H1 (cell line): ENCODE measurements around the gene VRK2. TPM values are rescaled to one million over a fixed set of nuclear protein-coding genes. Genes with fewer than 3 reads are reported as not detected.

Experiments used
- CTCF ChIA-PET: fragments of 300-600 bp; sonication (Branson Sonifier 250); formaldehyde crosslinking; loops from one replicate; lab custom pipeline; 2021; ENCODE audit not compliant: partially characterized antibody; lab: Charles Lee
- POLR2A ChIA-PET: fragments of 300-600 bp; sonication (Branson Sonifier 250); formaldehyde crosslinking; loops from one replicate; lab custom pipeline; 2021; ENCODE audit warnings: inconsistent platforms; ENCODE audit not compliant: partially characterized antibody; lab: Charles Lee
- DNase-seq, 2 experiments: peaks; one replicate each; pipeline versions ENCODE4 v3.0.0 to v3.0.0-alpha.2; 2010 to 2022; ENCODE audit warnings: low spot score in 2 of 2, low read depth in 1 of 2, mixed read lengths in 1 of 2
- FAIRE-seq: peaks from 2 replicates; lab custom pipeline; 2011; peaks lifted over from hg19 to GRCh38; lab: Jason Lieb, UNC
- H2AFZ ChIP-seq: 2 replicates; pipeline ENCODE4 v1.8.1; 2012; ENCODE audit warnings: low read length, inconsistent platforms
- H2AK5ac ChIP-seq: 2 replicates; pipeline ENCODE4 v1.6.1; 2013; ENCODE audit warnings: low read depth, low read length
- H2BK120ac ChIP-seq: replicated peaks from 2 replicates; pipeline ENCODE3; 2013; ENCODE audit warnings: low read depth, low read length, inconsistent platforms
- H2BK12ac ChIP-seq: 2 replicates; pipeline ENCODE4 v1.6.1; 2013; ENCODE audit warnings: low read depth, low read length
- H2BK15ac ChIP-seq: 2 replicates; pipeline ENCODE4 v1.6.1; 2013; ENCODE audit warnings: low read length
- H2BK20ac ChIP-seq: 2 replicates; pipeline ENCODE4 v1.6.1; 2013; ENCODE audit warnings: low read length
- H2BK5ac ChIP-seq: 2 replicates; pipeline ENCODE4 v1.6.1; 2013; ENCODE audit warnings: low read depth, low read length
- H3K14ac ChIP-seq: 2 replicates; pipeline ENCODE4 v1.6.1; 2013; ENCODE audit warnings: inconsistent platforms; ENCODE audit not compliant: insufficient read length
- H3K18ac ChIP-seq: 2 replicates; pipeline ENCODE4 v1.6.1; 2013; ENCODE audit warnings: low read length; ENCODE audit errors: extremely low read depth
- H3K23ac ChIP-seq: 2 replicates; pipeline ENCODE4 v1.6.1; 2013; ENCODE audit warnings: inconsistent platforms; ENCODE audit not compliant: insufficient read length
- H3K23me2 ChIP-seq: 2 replicates; pipeline ENCODE4 v1.6.1; 2013; ENCODE audit warnings: low read depth, low read length
- H3K27ac ChIP-seq: 2 replicates; pipeline ENCODE4 v1.6.1; 2011; ENCODE audit warnings: low read depth, low read length, inconsistent platforms
- H3K27me3 ChIP-seq, 4 experiments: replicated peaks in 1 of 4; 1 replicate in 1 of 4; 2 replicates in 3 of 4; pipeline versions ENCODE4 v1.6.1 to v1.8.1; 2011 to 2013; ENCODE audit warnings: low read length in 3 of 4, mild to moderate bottlenecking in 3 of 4, inconsistent platforms in 2 of 4, mixed read lengths in 2 of 4, moderate library complexity in 1 of 4; ENCODE audit not compliant: control insufficient read depth in 3 of 4, insufficient read depth in 3 of 4; ENCODE audit errors: extremely low read depth in 1 of 4
- H3K36me3 ChIP-seq, 4 experiments: 2 replicates each; pipeline versions ENCODE4 v1.6.1 to v1.8.1; 2011 to 2013; ENCODE audit warnings: mild to moderate bottlenecking in 4 of 4, low read length in 3 of 4, moderate library complexity in 2 of 4, control low read depth in 1 of 4, inconsistent platforms in 1 of 4; ENCODE audit not compliant: insufficient read depth in 4 of 4, control insufficient read depth in 2 of 4
- H3K4ac ChIP-seq: replicated peaks from 2 replicates; pipeline ENCODE3; 2013; ENCODE audit warnings: low read length, low read depth, mixed read lengths, inconsistent platforms; ENCODE audit not compliant: insufficient read length
- H3K4me1 ChIP-seq, 4 experiments: replicated peaks in 1 of 4; 1 replicate in 1 of 4; 2 replicates in 3 of 4; pipeline versions ENCODE4 v1.6.1 to v1.8.1; 2011 to 2013; ENCODE audit warnings: low read length in 3 of 4, inconsistent platforms in 2 of 4, mixed read lengths in 1 of 4; ENCODE audit not compliant: insufficient read depth in 4 of 4, control insufficient read depth in 3 of 4
- H3K4me2 ChIP-seq, 2 experiments: 2 replicates each; pipeline versions ENCODE4 v1.6.1 to v1.8.1; 2011 to 2013; ENCODE audit warnings: low read depth in 2 of 2, low read length in 2 of 2, control low read depth in 1 of 2, inconsistent platforms in 1 of 2, mild to moderate bottlenecking in 1 of 2; ENCODE audit not compliant: insufficient read depth in 1 of 2
- H3K4me3 ChIP-seq, 4 experiments: fragments of 200-600, 300-600 bp in 1 of 4; sonication (generic), shearing (Covaris generic), sonication (Bioruptor Twin) in 1 of 4; 2 replicates each; pipeline versions ENCODE4 v1.5.1 to v1.8.1; 2011 to 2016; ENCODE audit warnings: low read length in 4 of 4, low read depth in 3 of 4, control low read depth in 2 of 4, inconsistent platforms in 2 of 4, mild to moderate bottlenecking in 2 of 4, mixed read lengths in 1 of 4, moderate library complexity in 1 of 4; ENCODE audit not compliant: insufficient read depth in 2 of 4; ENCODE audit errors: extremely low read depth in 1 of 4
- H3K56ac ChIP-seq: replicated peaks from 2 replicates; pipeline ENCODE3; 2013; ENCODE audit warnings: low read depth, mild to moderate bottlenecking, mixed read lengths, low read length, inconsistent platforms; ENCODE audit not compliant: insufficient read length
- H3K79me1 ChIP-seq: 2 replicates; pipeline ENCODE4 v1.6.1; 2013; ENCODE audit warnings: low read depth, low read length, control low read depth
- H3K79me2 ChIP-seq, 2 experiments: 2 replicates each; pipeline versions ENCODE4 v1.6.1 to v1.8.1; 2012 to 2013; ENCODE audit warnings: low read length in 2 of 2, mild to moderate bottlenecking in 2 of 2, inconsistent platforms in 1 of 2; ENCODE audit not compliant: insufficient read depth in 2 of 2, control insufficient read depth in 1 of 2
- H3K9ac ChIP-seq, 4 experiments: replicated peaks in 1 of 4; 1 replicate in 1 of 4; 2 replicates in 3 of 4; pipeline versions ENCODE4 v1.6.1 to v1.8.1; 2011 to 2013; ENCODE audit warnings: low read depth in 3 of 4, low read length in 3 of 4, control low read depth in 2 of 4, mild to moderate bottlenecking in 2 of 4, moderate library complexity in 2 of 4, inconsistent platforms in 1 of 4; ENCODE audit errors: extremely low read depth in 1 of 4
- H3K9me3 ChIP-seq, 2 experiments: 2 replicates each; pipeline versions ENCODE4 v1.6.1 to v1.8.1; 2012 to 2013; ENCODE audit warnings: mild to moderate bottlenecking in 2 of 2, moderate library complexity in 2 of 2, control low read depth in 1 of 2, inconsistent platforms in 1 of 2, low read depth in 1 of 2, low read length in 1 of 2, mixed read lengths in 1 of 2; ENCODE audit not compliant: insufficient read depth in 2 of 2
- H4K20me1 ChIP-seq, 2 experiments: replicated peaks in 1 of 2; 2 replicates each; pipeline versions ENCODE3 to v1.8.1; 2011 to 2013; ENCODE audit warnings: inconsistent platforms in 2 of 2, low read length in 2 of 2, mild to moderate bottlenecking in 1 of 2; ENCODE audit not compliant: insufficient read depth in 2 of 2, control insufficient read depth in 1 of 2
- H4K5ac ChIP-seq: 2 replicates; pipeline ENCODE4 v1.6.1; 2013; ENCODE audit warnings: low read length, low read depth, mixed read lengths, inconsistent platforms; ENCODE audit not compliant: insufficient read length
- H4K8ac ChIP-seq: 2 replicates; pipeline ENCODE4 v1.8.0; 2013; ENCODE audit warnings: mild to moderate bottlenecking, moderate library complexity, low read length, inconsistent platforms; ENCODE audit not compliant: insufficient read depth; ENCODE audit errors: extremely low read depth
- H4K91ac ChIP-seq: replicated peaks from 2 replicates; pipeline ENCODE3; 2013; ENCODE audit warnings: low read length, mixed read lengths, inconsistent platforms; ENCODE audit not compliant: insufficient read length
- BACH1 ChIP-seq: IDR thresholded peaks from 2 replicates; pipeline ENCODE4 v1.6.1; 2012; ENCODE audit warnings: low read length, improper control_type of control experiment
- CREB1 ChIP-seq: IDR thresholded peaks from 2 replicates; pipeline ENCODE4 v1.6.1; 2012; ENCODE audit warnings: inconsistent platforms
- EP300 ChIP-seq, 2 experiments: IDR thresholded peaks; 1 replicate in 1 of 2; 2 replicates in 1 of 2; pipeline ENCODE4 v1.6.1; 2011 to 2012; ENCODE audit warnings: low read depth in 2 of 2, low read length in 2 of 2, mild to moderate bottlenecking in 2 of 2, borderline replicate concordance in 1 of 2, inconsistent platforms in 1 of 2, moderate library complexity in 1 of 2
- POU5F1 ChIP-seq: IDR thresholded peaks from 2 replicates; pipeline ENCODE4 v1.6.1; 2011; ENCODE audit warnings: low read depth, mild to moderate bottlenecking, low read length, moderate library complexity
- RAD21 ChIP-seq, 2 experiments: IDR thresholded peaks in 1 of 2; conservative IDR thresholded peaks in 1 of 2; 2 replicates each; pipeline ENCODE4 v1.6.1; 2011; ENCODE audit warnings: low read depth in 2 of 2, low read length in 2 of 2, improper control_type of control experiment in 1 of 2, inconsistent platforms in 1 of 2, mild to moderate bottlenecking in 1 of 2, moderate library complexity in 1 of 2
- SIN3A ChIP-seq, 2 experiments: IDR thresholded peaks in 1 of 2; conservative IDR thresholded peaks in 1 of 2; 2 replicates each; pipeline ENCODE4 v1.6.1; 2011 to 2012; ENCODE audit warnings: low read length in 2 of 2, improper control_type of control experiment in 1 of 2, low read depth in 1 of 2, mild to moderate bottlenecking in 1 of 2
- SIX5 ChIP-seq: IDR thresholded peaks from 2 replicates; pipeline ENCODE4 v1.6.1; 2011; ENCODE audit warnings: mild to moderate bottlenecking, low read depth, low read length
- TBP ChIP-seq: IDR thresholded peaks from 2 replicates; pipeline ENCODE4 v1.6.1; 2011; ENCODE audit warnings: low read depth, low read length, improper control_type of control experiment
- WGBS, 2 experiments: shearing (Covaris generic) in 1 of 2; methylation state at CpG; one replicate each; pipeline versions ENCODE4 v1.1.6 to v1.1.7; 2013 to 2015; ENCODE audit warnings: low lambda C conversion rate in 2 of 2, mixed read lengths in 2 of 2, inconsistent platforms in 1 of 2, low coverage in 1 of 2, missing lambda C conversion rate in 1 of 2; ENCODE audit not compliant: insufficient replicate concordance in 2 of 2, insufficient coverage in 1 of 2, insufficient read length in 1 of 2; ENCODE audit errors: extremely low coverage in 1 of 2, missing lambda C conversion rate in 1 of 2; 5-methylcytosine and 5-hydroxymethylcytosine counted together
- polyA plus RNA-seq, 7 experiments: library from polyadenylated mRNA; depleted of rRNA in 3 of 7; stranded (reverse) in 5 of 7; unstranded in 2 of 7; fragments of >200 nt in 5 of 7; fragments of 200-250 nt in 2 of 7; gene quantifications; 1 replicate in 5 of 7; 2 replicates in 1 of 7; 4 replicates in 1 of 7; pipeline versions ENCODE4 v1.2.1 to v1.2.3, GENCODE V29; 2011 to 2013; ENCODE audit warnings: missing spikeins in 2 of 7, mixed read lengths in 2 of 7
- total RNA-seq: library from RNA; stranded (reverse); fragmentation: NEBNext Ultra II Directional; extraction: Animal tissue kit (Norgen Biotek cat#: 25700); gene quantifications from 2 replicates; pipeline ENCODE4 v1.2.1, GENCODE V29; 2021
- TF ChIP-seq, protein P1 (sequence below), 3 experiments: IDR thresholded peaks; 1 replicate in 2 of 3; 2 replicates in 1 of 3; pipeline versions ENCODE4 v1.5.1 to v1.6.1; 2011; ENCODE audit warnings: low read length in 3 of 3, mild to moderate bottlenecking in 3 of 3, inconsistent platforms in 2 of 3, low read depth in 1 of 3, moderate library complexity in 1 of 3; ENCODE audit not compliant: insufficient read depth in 1 of 3; ENCODE audit errors: control extremely low read depth in 1 of 3

The VRK2 gene
- total and polyA plus RNA-seq, 2 of the 8 experiments (the other 6 are each of a cell fraction or from before 2014, with no cell fraction given) = 7.6 to 27.8 TPM

GRCh38 chr2:58025150-58025933, 21.3 kb upstream of the VRK2 start:
- Histone ChIP-seq H3K23me2 (no peaks in the 10 kb centered on the region; the same call in 1 of the 2 replicates), H3K56ac (no peak overlapping the region), H2BK12ac (no peak overlapping the region), H3K9me3 (no peaks in the 10 kb centered on the region), H3K4me1 (no peaks in the 10 kb centered on the region), H4K5ac (no peak overlapping the region), H4K20me1 (no peaks in the 10 kb centered on the region), H2BK20ac (no peak overlapping the region), H4K91ac (no peak overlapping the region), H3K23ac (no peak overlapping the region), H3K4me3 (no peak overlapping the region), H2BK120ac (no peak overlapping the region), H3K4me2 (no peak overlapping the region), H4K8ac (no peak overlapping the region), H3K9ac (no peak overlapping the region), H3K4ac (no peak overlapping the region), H3K27me3 (no peaks in the 10 kb centered on the region), H3K79me2 (no peaks in the 10 kb centered on the region), H2BK5ac (no peak overlapping the region), H2BK15ac (no peak overlapping the region), H3K14ac (no peak overlapping the region), H3K36me3 (no peaks in the 10 kb centered on the region), H2AFZ (no peak overlapping the region), H3K79me1 (no peaks in the 10 kb centered on the region), H3K18ac (no peak overlapping the region), H3K27ac (no peak overlapping the region), H2AK5ac (no peak overlapping the region)
- DNase-seq (no peak), FAIRE-seq (no peak)
- WGBS, 2 experiments = 84% methylated on average over 2 of the region's 2 CpGs; no CpG with 5 or more reads in 1 of the 2 experiments
- CTCF ChIA-PET = interaction anchor here (1.2 kb wide), 1 partner anchor 34 kb away, joined by 3 read pairs; no protein-coding TSS in a partner anchor
- TF ChIP-seq CREB1 (no peak), EP300 (IDR thresholded peaks at IDR 0.05; ENCODE audit: borderline replicate concordance in 1 of 2, low read depth in 2 of 2, low read length in 2 of 2) (no peak), SIN3A (conservative IDR thresholded peaks at IDR 0.05 in 1 of 2, IDR thresholded peaks at IDR 0.05 in 1 of 2; ENCODE audit: low read depth in 1 of 2, low read length in 2 of 2) (no peak), TBP (no peak), POU5F1 (no peak), RAD21 (IDR thresholded peaks at IDR 0.05 in 1 of 2, conservative IDR thresholded peaks at IDR 0.05 in 1 of 2; ENCODE audit: low read depth in 2 of 2, low read length in 2 of 2) (no peak), BACH1 (no peak), SIX5 (no peak)
- TF ChIP-seq, protein P1, sequence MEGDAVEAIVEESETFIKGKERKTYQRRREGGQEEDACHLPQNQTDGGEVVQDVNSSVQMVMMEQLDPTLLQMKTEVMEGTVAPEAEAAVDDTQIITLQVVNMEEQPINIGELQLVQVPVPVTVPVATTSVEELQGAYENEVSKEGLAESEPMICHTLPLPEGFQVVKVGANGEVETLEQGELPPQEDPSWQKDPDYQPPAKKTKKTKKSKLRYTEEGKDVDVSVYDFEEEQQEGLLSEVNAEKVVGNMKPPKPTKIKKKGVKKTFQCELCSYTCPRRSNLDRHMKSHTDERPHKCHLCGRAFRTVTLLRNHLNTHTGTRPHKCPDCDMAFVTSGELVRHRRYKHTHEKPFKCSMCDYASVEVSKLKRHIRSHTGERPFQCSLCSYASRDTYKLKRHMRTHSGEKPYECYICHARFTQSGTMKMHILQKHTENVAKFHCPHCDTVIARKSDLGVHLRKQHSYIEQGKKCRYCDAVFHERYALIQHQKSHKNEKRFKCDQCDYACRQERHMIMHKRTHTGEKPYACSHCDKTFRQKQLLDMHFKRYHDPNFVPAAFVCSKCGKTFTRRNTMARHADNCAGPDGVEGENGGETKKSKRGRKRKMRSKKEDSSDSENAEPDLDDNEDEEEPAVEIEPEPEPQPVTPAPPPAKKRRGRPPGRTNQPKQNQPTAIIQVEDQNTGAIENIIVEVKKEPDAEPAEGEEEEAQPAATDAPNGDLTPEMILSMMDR (IDR thresholded peaks at IDR 0.05; ENCODE audit: control extremely low read depth in 1 of 3, insufficient read depth in 1 of 3, low read depth in 1 of 3, low read length in 3 of 3) = no peak
- POLR2A ChIA-PET = interaction anchor here (0.6 kb wide), 1 partner anchor 27 kb away, joined by 3 read pairs; no protein-coding TSS in a partner anchor
